ENCODE measurements around the gene TIMM17A.
"Not testable (repeated sequence)": the region's sequence is repeated elsewhere in the genome, so short reads cannot be mapped to it uniquely, and the experiment has no call there.

The TIMM17A gene

DNA sequence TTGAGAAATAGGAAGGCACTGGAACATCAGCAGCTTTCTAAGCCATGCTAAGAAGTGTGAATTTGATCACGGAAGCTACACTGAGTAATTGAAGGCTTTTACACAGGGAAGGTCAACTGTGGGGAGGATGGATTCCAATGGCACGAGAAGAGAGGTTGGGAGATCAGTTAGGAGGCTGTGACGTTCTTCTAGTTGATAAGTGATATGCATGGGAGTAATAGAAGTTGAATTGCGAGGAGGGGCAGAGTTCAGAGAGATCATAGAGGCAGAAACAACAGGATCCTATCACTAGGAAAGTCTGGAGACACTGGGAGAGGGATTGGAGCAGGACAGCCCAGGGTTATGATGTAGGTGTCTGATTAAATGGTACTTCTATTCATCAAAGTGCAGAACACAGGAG, 25.2 kb upstream of the TIMM17A start:
- H3K4me1 Mint-ChIP-seq, result no peaks in the 10 kb centered on the region
- peaks cover under 1% of the 10 kb centered on the region for H3K27me3 Mint-ChIP-seq
- no peaks in the 10 kb centered on the region for H3K36me3 Mint-ChIP-seq
- no peak for ATAC-seq (ENCODE audit: low read depth)
- no peak overlapping the region for H3K4me3 Mint-ChIP-seq
- H3K27ac Mint-ChIP-seq, result no peak overlapping the region
- no peak for DNase-seq (ENCODE audit: low spot score in 2 of 2)
- H3K9me3 Mint-ChIP-seq, result no peaks in the 10 kb centered on the region

DNA sequence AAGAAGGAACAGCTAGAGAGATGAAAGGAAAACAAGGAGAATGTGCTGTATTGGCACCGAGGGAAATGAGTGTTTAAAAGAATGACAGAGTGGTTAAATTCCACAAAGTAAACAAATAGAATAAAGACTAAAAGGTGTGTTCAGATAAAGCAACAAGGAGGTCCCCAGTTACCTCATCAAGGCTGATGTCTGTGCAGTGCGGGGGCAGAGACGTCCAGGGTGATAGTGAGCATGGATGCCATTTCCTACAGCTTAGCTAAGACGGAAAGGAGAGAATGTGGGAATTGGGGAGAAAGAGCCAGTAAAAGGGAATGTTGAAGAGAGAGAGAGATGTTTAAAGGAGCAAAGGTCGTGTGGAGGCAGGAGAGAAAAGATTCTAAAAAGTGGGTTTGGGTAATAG, 24.5 kb upstream of the TIMM17A start:
- no peaks in the 10 kb centered on the region for H3K27me3 Mint-ChIP-seq
- H3K36me3 Mint-ChIP-seq, result no peaks in the 10 kb centered on the region
- no peak for DNase-seq (ENCODE audit: low spot score in 2 of 2)
- no peak overlapping the region for H3K27ac Mint-ChIP-seq
- no peak for ATAC-seq (ENCODE audit: low read depth)
- H3K9me3 Mint-ChIP-seq, result no peaks in the 10 kb centered on the region
- no peaks in the 10 kb centered on the region for H3K4me1 Mint-ChIP-seq
- H3K4me3 Mint-ChIP-seq, result no peak overlapping the region

DNA sequence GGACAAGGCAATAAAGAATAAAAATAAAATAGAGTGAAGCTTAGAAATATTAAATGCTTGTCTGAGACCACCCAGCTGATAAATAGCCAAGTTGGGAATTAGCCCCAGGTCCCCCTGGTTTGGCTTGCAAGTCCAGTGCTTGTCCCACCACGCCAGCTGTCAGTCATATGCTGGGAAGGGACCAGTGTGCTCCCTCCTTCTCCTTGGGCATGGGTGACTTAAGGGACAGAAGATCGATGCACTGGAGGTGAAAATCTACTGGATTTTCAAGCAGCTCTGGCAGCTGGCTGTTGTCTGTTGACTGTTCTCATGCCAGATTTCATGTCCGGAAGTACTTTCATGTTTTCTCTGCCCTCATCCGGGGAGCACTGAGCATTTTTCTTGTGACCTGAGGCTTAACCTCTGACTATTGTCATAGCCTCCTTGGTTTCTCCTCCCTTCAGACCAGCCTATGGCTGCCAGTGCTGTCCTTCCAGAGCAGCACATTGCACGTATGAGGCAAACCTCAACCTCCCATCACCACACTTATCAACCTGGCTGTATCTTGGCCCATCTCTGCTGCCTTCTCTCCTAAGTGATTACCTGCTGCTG, 21.4 kb upstream of the TIMM17A start:
- ATAC-seq (ENCODE audit: low read depth) (no peak), DNase-seq (ENCODE audit: low spot score in 2 of 2) (no peak)
- Mint-ChIP-seq H3K27ac (no peak overlapping the region), H3K4me1 (no peaks in the 10 kb centered on the region), H3K9me3 (no peaks in the 10 kb centered on the region), H3K27me3 (peaks cover 5% of the 10 kb centered on the region), H3K4me3 (no peak overlapping the region), H3K36me3 (no peaks in the 10 kb centered on the region)

DNA sequence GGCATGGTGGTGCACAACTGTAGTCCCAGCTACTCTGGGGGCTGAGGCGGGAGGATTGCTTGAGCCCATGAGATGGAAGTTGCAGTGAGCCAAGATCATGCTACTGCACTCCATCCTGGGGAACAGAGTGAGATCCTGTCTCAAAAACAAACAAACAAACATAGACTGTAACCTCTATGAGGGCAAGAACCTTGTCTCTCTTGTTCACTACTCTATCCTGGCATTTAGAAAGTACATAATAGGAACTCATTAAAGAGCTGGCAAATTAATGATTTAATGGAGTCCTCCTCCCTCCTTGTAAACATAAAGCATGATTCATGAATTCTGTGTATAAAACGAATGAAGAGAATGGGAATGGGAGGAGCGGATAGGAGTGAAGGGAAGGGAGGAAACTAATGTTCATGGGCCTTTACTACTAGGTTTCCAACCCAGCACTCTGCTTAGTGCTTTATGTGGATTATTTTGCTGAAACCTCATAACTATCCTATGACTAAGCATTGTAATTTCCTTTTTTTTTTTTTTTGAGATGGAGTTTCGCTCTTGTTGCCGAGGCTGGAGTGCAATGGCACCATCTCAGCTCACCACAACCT, 17.6 kb upstream of the TIMM17A start:
- Mint-ChIP-seq H3K36me3 (no peaks in the 10 kb centered on the region), H3K4me1 (no peaks in the 10 kb centered on the region), H3K4me3 (no peak overlapping the region), H3K27me3 (peaks cover 8% of the 10 kb centered on the region), H3K9me3 (no peaks in the 10 kb centered on the region), H3K27ac (no peak overlapping the region)
- no peak for ATAC-seq (ENCODE audit: low read depth)
- DNase-seq (ENCODE audit: low spot score in 2 of 2), result no peak

DNA sequence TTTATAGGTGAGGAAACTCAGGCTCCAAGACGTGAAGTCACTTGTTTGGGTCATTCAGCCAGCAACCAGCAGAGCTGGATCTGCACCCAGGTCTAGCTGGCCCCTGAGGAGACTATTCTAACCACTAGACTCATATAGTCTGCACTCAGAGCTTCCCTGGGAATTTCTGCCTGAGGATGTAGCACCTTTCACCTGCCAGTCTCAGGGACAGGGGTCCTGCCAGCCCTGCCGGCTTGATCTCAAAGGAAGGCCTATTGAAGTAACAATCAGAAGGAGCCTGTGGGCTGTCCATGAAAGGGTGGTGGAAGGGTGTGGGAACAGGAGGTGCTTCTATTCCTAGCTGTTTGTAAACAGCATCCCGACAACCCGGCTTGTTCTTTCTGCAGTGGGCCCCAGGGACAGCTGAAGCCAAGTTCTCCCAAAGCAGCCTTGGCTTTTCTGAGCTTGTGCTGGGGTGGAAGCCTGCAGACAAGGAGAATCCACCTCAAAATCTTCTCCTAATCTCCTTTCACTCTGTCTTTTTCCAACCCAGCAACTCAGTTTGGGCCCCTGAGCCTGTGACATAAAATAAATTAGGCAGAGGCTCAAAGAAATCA, 16.8 kb upstream of the TIMM17A start:
- no peak overlapping the region for H3K27ac Mint-ChIP-seq
- H3K4me1 Mint-ChIP-seq, result no peaks in the 10 kb centered on the region
- DNase-seq (ENCODE audit: low spot score in 2 of 2), result no peak
- no peak overlapping the region for H3K4me3 Mint-ChIP-seq
- no peaks in the 10 kb centered on the region for H3K36me3 Mint-ChIP-seq
- peaks cover 9% of the 10 kb centered on the region for H3K27me3 Mint-ChIP-seq
- H3K9me3 Mint-ChIP-seq, result no peaks in the 10 kb centered on the region
- no peak for ATAC-seq (ENCODE audit: low read depth)

DNA sequence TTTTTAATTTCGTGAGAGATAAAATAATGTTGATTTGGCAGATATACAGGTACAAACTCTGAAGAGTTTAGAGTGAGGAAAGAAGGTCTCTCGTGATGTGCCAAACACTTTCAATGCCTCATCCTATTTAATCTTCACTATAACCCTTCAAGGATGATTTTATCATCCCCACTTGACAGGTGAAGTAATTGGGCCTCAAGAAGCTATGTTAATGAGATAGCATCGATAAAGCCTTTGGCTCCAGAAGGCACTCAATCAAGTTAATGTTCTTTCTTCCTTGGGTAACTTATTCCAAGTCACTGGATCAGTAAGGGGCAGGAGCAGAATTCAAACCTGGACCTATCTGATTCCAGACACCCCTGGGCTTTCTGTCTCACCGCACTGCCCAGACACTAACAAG, 16.2 kb upstream of the TIMM17A start:
- H3K4me3 Mint-ChIP-seq, result no peak overlapping the region
- no peak overlapping the region for H3K27ac Mint-ChIP-seq
- no peaks in the 10 kb centered on the region for H3K4me1 Mint-ChIP-seq
- ATAC-seq (ENCODE audit: low read depth), result no peak
- no peaks in the 10 kb centered on the region for H3K9me3 Mint-ChIP-seq
- H3K36me3 Mint-ChIP-seq, result no peaks in the 10 kb centered on the region
- no peak for DNase-seq (ENCODE audit: low spot score in 2 of 2)
- peaks cover 13% of the 10 kb centered on the region for H3K27me3 Mint-ChIP-seq

DNA sequence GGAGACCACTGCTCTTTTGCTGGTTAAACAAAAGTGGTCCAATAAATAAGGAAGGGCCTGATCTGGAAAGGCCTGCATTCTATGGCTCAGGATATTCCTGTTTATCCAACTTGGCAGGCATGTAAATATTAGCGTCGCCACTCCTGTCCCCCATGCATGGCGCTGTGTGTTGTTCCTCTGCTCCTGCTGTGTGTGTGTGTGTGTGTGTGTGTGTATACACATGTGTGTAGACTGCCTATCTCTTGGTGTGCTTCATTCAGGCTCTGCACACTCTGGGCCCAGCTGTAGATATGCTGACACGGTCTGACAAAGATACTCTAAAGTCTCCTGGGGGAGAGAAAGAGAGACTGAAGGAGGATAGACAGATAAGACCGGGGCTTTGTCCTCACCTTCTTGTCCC, 15.7 kb upstream of the TIMM17A start:
- DNase-seq (ENCODE audit: low spot score in 2 of 2) (no peak), ATAC-seq (ENCODE audit: low read depth) (no peak)
- no peaks in the 10 kb centered on the region for H3K4me1 Mint-ChIP-seq
- no peaks in the 10 kb centered on the region for H3K36me3 Mint-ChIP-seq
- H3K9me3 Mint-ChIP-seq, result no peaks in the 10 kb centered on the region
- H3K27ac Mint-ChIP-seq, result no peak overlapping the region
- H3K4me3 Mint-ChIP-seq, result no peak overlapping the region
- H3K27me3 Mint-ChIP-seq, result peaks cover 13% of the 10 kb centered on the region

DNA sequence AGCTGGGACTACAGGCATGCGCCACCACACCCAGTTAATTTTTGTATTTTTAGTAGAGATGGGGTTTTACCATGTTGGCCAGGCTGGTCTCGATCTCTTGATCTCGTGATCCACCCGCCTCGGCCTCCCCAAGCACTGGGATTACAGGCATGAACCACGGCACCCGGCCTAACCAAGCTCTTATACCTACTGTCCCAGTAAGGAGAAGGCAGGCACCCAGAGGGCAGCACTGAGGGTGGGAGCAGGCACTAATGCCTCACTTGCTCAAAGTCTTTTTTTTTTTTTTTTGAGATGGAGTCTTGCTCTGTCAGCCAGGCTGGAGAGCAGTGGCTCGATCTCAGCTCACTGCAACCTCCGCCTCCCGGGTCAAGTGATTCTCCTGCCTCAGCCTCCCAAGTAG, 15.0 kb upstream of the TIMM17A start:
- not testable (repeated sequence) for ATAC-seq (ENCODE audit: low read depth); H3K27ac Mint-ChIP-seq; DNase-seq (ENCODE audit: low spot score in 2 of 2); H3K9me3 Mint-ChIP-seq; H3K4me1 Mint-ChIP-seq; H3K36me3 Mint-ChIP-seq; H3K4me3 Mint-ChIP-seq
- peaks cover 13% of the 10 kb centered on the region for H3K27me3 Mint-ChIP-seq

DNA sequence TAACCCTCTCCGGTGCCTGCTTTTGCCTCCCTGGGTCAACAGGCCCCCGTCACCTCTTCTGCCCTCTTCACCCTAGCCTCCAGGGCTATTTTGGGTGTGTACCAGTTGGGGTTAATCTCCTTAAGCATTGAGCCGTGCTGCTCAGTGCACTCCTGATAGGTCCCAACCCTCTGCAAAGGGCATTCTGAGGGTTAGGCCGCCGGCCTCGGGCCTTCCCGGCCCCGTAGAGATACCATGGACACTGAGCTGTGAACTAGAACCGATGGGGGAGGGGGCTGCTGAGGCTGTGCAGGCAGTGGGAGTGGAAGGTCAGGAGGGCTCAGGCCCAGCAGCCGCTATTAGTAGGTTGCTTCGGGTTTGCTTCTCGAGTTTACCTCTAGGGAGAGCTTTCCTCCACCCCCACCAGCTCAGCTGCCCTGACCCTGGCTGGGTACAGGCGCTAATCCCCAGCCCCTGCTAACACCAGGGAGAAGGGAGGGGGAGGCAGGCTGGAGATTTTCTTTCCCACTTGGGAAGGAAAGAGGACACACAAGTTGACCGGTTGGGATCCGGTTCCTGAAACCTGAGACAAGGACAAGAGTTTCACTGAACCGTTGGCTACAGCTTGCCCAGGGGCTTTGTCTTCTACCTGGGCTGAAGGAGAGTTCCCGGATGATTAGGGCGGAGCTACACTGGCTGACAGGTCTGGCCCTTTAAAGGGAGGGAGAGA, 13.7 kb upstream of the TIMM17A start:
- H3K36me3 Mint-ChIP-seq, result no peaks in the 10 kb centered on the region
- DNase-seq (ENCODE audit: low spot score in 2 of 2) (no peak), ATAC-seq (ENCODE audit: low read depth) (no peak)
- H3K4me1 Mint-ChIP-seq, result peaks cover 5% of the 10 kb centered on the region
- no peak overlapping the region for H3K27ac Mint-ChIP-seq
- H3K9me3 Mint-ChIP-seq, result no peaks in the 10 kb centered on the region
- peaks cover 17% of the 10 kb centered on the region for H3K27me3 Mint-ChIP-seq
- no peak overlapping the region for H3K4me3 Mint-ChIP-seq

DNA sequence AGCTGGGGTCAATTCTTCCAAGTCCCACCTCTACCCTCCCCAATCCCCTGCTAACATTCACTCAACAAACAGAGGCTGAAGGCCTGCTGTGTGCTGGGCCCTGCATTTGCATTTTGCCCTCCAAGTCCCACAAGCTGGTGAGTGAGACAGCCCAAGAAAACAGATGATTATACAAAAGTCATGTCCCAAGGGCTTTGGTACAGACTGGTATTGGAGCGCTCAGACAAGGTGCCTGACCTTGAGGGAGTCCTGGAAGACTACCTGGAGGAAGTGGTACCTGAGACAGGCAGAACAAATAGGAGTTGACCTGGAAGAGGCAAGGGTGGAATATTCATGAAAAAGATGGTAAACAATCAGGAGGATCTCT, 13.2 kb upstream of the TIMM17A start:
- no peak overlapping the region for H3K27ac Mint-ChIP-seq
- no peaks in the 10 kb centered on the region for H3K9me3 Mint-ChIP-seq
- H3K4me3 Mint-ChIP-seq, result no peak overlapping the region
- H3K36me3 Mint-ChIP-seq, result no peaks in the 10 kb centered on the region
- peaks cover 9% of the 10 kb centered on the region for H3K4me1 Mint-ChIP-seq
- ATAC-seq (ENCODE audit: low read depth), result no peak
- DNase-seq (ENCODE audit: low spot score in 2 of 2), result no peak
- peaks cover 20% of the 10 kb centered on the region for H3K27me3 Mint-ChIP-seq

DNA sequence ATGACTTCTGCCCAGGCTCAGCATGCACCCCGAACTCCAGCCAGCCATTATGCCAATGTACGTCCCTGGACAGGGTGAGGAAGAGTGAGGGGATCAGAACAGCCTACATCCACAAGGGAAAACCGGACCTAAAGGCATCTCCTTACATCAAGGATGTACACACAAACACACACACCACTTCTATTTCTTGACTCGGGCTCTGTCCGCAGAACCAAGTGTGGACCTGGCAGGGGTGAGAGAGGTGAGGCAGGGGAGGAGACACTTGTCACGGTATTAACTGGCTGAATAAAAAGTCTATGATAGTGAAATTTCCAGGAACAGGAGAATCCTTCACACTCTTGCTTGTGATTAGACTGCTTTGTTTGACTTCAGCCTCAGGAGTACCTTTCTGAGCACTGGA, 11.3 kb upstream of the TIMM17A start:
- Mint-ChIP-seq H3K4me3 (no peak overlapping the region), H3K9me3 (no peaks in the 10 kb centered on the region), H3K4me1 (peaks cover 9% of the 10 kb centered on the region), H3K27ac (no peak overlapping the region), H3K27me3 (peaks cover 24% of the 10 kb centered on the region), H3K36me3 (no peaks in the 10 kb centered on the region)
- DNase-seq (ENCODE audit: low spot score in 2 of 2), result no peak
- ATAC-seq (ENCODE audit: low read depth), result no peak

DNA sequence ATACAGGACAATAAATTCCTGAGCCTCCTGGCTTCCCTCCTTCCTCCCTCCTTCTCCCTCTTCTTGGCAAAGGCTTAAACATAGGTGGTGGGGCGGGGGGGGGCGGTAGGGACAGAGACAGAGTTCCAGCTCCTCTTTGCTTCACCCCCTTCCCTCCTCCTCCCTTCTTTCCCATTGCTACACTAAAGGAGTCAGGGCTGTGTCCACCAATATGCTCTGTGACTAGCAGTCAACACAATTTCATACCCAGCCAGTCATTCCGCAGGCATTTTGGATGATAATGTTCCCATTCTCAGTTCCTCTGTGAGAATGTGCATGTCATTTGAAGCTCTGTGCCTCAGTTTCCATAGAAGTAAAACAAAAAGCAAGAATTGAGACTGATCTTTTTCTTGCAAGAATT, 10.7 kb upstream of the TIMM17A start:
- H3K4me1 Mint-ChIP-seq, result peaks cover 9% of the 10 kb centered on the region
- no peak for DNase-seq (ENCODE audit: low spot score in 2 of 2)
- no peaks in the 10 kb centered on the region for H3K9me3 Mint-ChIP-seq
- H3K27me3 Mint-ChIP-seq, result peaks cover 23% of the 10 kb centered on the region
- ATAC-seq (ENCODE audit: low read depth), result no peak
- H3K36me3 Mint-ChIP-seq, result no peaks in the 10 kb centered on the region
- no peak overlapping the region for H3K4me3 Mint-ChIP-seq
- H3K27ac Mint-ChIP-seq, result no peak overlapping the region

DNA sequence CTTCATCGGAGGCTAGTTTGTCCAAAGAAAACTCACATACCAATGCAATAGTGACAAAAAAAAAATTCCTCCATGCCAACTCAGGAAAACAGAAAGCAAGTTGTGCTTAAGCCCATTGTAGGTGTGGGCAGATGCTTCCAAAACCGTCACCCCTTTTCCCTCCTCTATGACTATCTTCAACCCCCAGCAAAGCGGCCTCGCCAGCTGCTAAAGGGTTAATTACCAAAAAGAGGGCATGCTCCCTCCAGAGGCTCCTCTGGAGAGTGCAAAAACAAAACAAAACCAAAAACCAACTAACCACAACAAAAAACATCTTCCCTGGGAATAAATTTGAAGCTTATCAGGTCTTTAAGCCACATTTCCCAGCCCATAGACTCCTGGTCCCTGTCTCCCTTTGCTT, 10.1 kb upstream of the TIMM17A start:
- no peak for ATAC-seq (ENCODE audit: low read depth)

DNA sequence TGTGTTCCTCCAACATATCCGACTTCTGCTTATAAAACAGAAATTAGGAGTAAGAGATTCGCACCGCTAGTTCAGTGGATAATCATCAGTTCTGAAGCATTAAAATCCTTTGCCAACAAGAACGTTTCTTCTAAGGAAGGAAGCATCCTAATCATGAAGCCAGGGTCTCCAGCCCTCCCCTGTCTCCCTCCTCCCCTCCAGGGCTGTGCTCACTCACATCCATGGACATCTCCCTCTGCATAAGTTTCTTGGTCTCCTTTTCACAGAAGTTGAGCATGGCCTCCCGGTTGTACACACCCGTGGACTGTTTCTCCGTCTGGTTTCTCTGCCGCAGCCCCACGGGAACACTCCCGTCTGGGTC, 9.5 kb upstream of the TIMM17A start:
- no peak for DNase-seq (ENCODE audit: low spot score in 2 of 2)
- no peak for ATAC-seq (ENCODE audit: low read depth)
- Mint-ChIP-seq H3K27me3 (peaks cover 22% of the 10 kb centered on the region), H3K9me3 (no peaks in the 10 kb centered on the region), H3K36me3 (no peaks in the 10 kb centered on the region), H3K4me3 (peak overlapping the region; percentile 21), H3K27ac (no peak overlapping the region), H3K4me1 (peaks cover 9% of the 10 kb centered on the region)

More for the DNA sequence above, 10.1 kb upstream of the TIMM17A start:
- no peak overlapping the region for H3K27ac Mint-ChIP-seq
- no peak for DNase-seq (ENCODE audit: low spot score in 2 of 2)
- no peak overlapping the region for H3K4me3 Mint-ChIP-seq
- no peaks in the 10 kb centered on the region for H3K9me3 Mint-ChIP-seq
- no peaks in the 10 kb centered on the region for H3K36me3 Mint-ChIP-seq
- peaks cover 22% of the 10 kb centered on the region for H3K27me3 Mint-ChIP-seq
- H3K4me1 Mint-ChIP-seq, result peaks cover 9% of the 10 kb centered on the region
